Measurements from ENCODE around the gene TRIM3. TPM values are rescaled to one million over a fixed set of nuclear protein-coding genes. Genes with fewer than 3 reads are reported as not detected.
"Not testable (repeated sequence)": the region's sequence is repeated elsewhere in the genome, so short reads cannot be mapped to it uniquely, and the experiment has no call there.

TRIM3 gene
- total RNA-seq: 10.0 and 31.0 TPM in 2 replicates

DNA sequence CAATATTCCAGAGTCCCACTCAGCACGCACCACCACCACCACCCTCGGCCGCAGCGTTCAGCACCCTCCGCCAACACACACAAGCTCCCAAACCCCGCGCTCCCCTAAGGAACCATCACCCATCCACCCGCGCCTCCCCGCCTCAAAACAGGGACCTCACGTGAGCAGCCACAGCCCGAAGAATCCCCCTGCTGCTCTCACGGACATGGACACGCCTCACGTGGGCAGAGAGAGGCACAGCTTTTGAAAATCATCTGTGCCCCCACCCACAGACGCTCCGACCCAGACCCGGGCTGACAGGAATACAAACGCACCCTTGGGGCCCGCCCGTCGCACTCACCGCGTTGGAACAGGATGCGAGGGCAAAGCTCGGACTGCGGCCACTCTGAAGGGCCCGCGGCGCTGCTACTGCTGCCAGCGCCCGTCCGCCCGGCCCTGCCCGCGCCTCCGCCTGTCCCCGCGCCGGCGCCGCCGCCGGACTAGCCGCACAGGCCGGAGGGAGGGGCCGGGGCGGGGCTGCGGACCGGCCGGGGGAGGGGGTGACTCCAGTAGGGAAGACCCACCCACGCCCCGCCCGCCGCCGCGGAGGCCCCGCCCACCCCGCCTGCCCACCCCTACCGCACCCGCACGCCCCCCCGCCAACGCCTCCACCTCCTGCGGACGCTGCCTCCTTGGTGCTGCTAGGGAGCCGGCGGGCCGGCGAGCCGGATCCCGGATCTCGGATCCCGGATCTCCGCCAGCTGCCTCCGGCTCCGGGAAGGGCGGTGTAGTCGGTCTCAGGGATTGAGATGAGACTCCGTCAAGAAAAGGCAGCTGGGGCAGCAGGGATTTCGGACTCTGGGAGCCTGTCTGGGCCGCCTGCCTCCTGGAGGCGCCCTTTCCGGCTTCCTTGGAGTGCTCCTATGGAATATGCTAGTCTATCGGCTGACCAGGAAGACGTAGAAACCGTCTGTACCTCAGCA lies at the start of gene TRIM3:
TSS of gene TRIM3 (minus strand) at position 491 of the 962 bp plus-strand sequence. CDS start 8,246 bp downstream, outside the sequence.
- H3K4me3 ChIP-seq (ENCODE audit: low read depth, low read length): peak within 1 kb of the TSS; percentile 93
- DNase-seq (ENCODE audit: low read depth): peak; percentile 13
- TF ChIP-seq, protein P1, sequence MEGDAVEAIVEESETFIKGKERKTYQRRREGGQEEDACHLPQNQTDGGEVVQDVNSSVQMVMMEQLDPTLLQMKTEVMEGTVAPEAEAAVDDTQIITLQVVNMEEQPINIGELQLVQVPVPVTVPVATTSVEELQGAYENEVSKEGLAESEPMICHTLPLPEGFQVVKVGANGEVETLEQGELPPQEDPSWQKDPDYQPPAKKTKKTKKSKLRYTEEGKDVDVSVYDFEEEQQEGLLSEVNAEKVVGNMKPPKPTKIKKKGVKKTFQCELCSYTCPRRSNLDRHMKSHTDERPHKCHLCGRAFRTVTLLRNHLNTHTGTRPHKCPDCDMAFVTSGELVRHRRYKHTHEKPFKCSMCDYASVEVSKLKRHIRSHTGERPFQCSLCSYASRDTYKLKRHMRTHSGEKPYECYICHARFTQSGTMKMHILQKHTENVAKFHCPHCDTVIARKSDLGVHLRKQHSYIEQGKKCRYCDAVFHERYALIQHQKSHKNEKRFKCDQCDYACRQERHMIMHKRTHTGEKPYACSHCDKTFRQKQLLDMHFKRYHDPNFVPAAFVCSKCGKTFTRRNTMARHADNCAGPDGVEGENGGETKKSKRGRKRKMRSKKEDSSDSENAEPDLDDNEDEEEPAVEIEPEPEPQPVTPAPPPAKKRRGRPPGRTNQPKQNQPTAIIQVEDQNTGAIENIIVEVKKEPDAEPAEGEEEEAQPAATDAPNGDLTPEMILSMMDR (conservative IDR thresholded peaks at IDR 0.05; ENCODE audit: low read depth, low read length): peak; percentile 43

- DNase-seq (ENCODE audit: low read depth): no peak
- H3K4me3 ChIP-seq (ENCODE audit: low read depth, low read length): no peak overlapping the region
- TF ChIP-seq, protein P1 (conservative IDR thresholded peaks at IDR 0.05; ENCODE audit: low read depth, low read length): no peak
Measured at GRCh38 chr11:6523253-6523652, 49.5 kb upstream of the TRIM3 start.

- H3K4me3 ChIP-seq (ENCODE audit: low read depth, low read length); DNase-seq (ENCODE audit: low read depth): not testable (repeated sequence)
Measured at GRCh38 chr11:6521946-6522345, 48.2 kb upstream of the TRIM3 start.

DNA sequence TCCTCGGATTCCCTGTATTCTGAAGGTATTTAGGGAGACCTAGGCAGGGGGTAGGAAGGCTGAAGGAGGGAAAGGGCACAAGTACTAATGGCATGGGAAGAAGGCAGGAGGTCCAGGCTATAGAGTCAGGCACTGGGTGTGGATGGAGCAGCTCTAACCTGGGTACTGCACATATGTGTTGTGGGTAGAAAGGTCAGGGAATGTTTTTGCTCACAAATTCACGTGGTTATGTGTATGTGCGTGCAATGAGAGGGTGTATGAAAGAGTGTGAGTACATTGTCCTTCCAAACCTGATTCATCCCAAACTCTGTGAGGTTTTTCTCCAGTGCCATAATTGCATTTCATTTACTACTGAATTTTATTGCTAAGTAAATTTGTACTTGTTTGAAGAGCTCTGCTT lies 46.5 kb upstream of the TRIM3 start:
- TF ChIP-seq, protein P1 (conservative IDR thresholded peaks at IDR 0.05; ENCODE audit: low read depth, low read length): no peak
- no peak overlapping the region for H3K4me3 ChIP-seq (ENCODE audit: low read depth, low read length)
- DNase-seq (ENCODE audit: low read depth): no peak

- TF ChIP-seq, protein P1 (conservative IDR thresholded peaks at IDR 0.05; ENCODE audit: low read depth, low read length): no peak
- no peak overlapping the region for H3K4me3 ChIP-seq (ENCODE audit: low read depth, low read length)
- no peak for DNase-seq (ENCODE audit: low read depth)
Measured at GRCh38 chr11:6516865-6517264, 43.1 kb upstream of the TRIM3 start.

DNA sequence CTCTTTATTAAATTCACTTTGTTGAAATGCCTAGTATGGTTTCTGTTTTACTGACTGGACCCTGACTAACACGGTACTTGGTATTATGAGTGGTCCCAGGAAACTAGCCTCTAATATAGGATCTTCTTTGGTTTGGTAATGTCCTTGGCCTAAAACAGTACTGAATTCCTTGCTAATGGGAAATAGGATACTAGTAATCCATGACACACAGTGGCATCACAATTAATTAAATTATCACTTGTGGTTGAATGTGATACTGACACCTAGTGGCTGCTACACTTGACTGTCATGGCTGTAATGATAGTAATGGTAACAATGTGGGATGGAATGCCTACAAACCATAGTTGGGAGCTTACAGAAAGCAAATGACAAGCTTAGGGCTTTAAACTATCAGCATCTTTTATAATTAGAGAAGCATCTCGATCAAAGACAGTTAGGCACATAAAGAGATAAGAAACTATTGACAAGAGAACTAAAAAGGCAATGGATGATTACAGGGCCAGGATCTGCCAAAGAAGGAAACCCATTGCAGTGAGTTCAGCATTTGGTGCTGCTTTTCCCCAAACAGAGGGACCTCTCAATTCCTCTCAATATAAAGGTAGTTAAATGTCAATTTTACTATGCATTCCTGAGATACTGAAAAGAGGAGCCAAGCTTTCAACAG lies 32.0 kb upstream of the TRIM3 start:
- H3K4me3 ChIP-seq (ENCODE audit: low read depth, low read length): no peak overlapping the region
- peak; percentile 26 for DNase-seq (ENCODE audit: low read depth)
- TF ChIP-seq, protein P1 (conservative IDR thresholded peaks at IDR 0.05; ENCODE audit: low read depth, low read length): peak; percentile 84

DNA sequence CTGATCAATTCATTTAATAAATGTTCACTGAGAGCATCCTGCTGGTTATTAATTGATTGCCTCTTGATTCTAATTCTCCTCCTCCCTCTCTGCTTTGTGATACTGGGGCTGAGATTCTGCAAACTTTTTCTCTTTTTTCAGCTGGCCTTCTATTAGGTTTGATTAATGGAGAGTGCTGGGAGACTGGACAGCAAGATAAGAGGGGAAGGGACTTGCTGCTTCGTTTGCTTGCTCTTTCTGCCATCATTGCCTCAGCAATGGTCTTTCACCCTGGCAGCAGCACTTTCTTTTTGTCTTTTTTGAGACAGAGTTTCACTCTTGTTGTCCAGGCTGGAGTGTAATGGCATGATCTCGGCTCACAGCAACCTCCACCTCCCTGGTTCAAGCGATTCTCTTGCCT lies 30.4 kb upstream of the TRIM3 start:
- no peak overlapping the region for H3K4me3 ChIP-seq (ENCODE audit: low read depth, low read length)
- no peak for DNase-seq (ENCODE audit: low read depth)
- TF ChIP-seq, protein P1 (conservative IDR thresholded peaks at IDR 0.05; ENCODE audit: low read depth, low read length): no peak
